Endothelial cell (in vitro differentiated cells): ENCODE data around the gene ZNF664. TPM values are rescaled to one million over a fixed set of nuclear protein-coding genes. Genes with fewer than 3 reads are reported as not detected.

Experiments used
- DNase-seq: peaks from one replicate; pipeline ENCODE4 v3.0.0; 2021; ENCODE audit warnings: low spot score
- H3K27ac Mint-ChIP-seq: one replicate; pipeline ENCODE4 v1.8.0; 2021; ENCODE audit warnings: mixed read lengths, inconsistent platforms; ENCODE audit not compliant: unreplicated experiment
- H3K27me3 Mint-ChIP-seq: one replicate; pipeline ENCODE4 v1.8.0; 2021; ENCODE audit warnings: mild to moderate bottlenecking, moderate library complexity, mixed read lengths, inconsistent platforms; ENCODE audit not compliant: unreplicated experiment
- H3K36me3 Mint-ChIP-seq: one replicate; pipeline ENCODE4 v1.8.0; 2021; ENCODE audit warnings: mild to moderate bottlenecking, low read depth, mixed read lengths, inconsistent platforms; ENCODE audit not compliant: unreplicated experiment
- H3K4me1 Mint-ChIP-seq: one replicate; pipeline ENCODE4 v1.8.0; 2021; ENCODE audit warnings: mild to moderate bottlenecking, mixed read lengths, inconsistent platforms; ENCODE audit not compliant: unreplicated experiment
- H3K4me3 Mint-ChIP-seq: one replicate; pipeline ENCODE4 v1.8.0; 2021; ENCODE audit warnings: mild to moderate bottlenecking, mixed read lengths, inconsistent platforms; ENCODE audit not compliant: unreplicated experiment
- H3K9me3 Mint-ChIP-seq: one replicate; pipeline ENCODE4 v1.8.0; 2021; ENCODE audit warnings: mixed read lengths, inconsistent platforms; ENCODE audit not compliant: unreplicated experiment
- total RNA-seq: library from RNA; stranded (reverse); fragmentation: NEBNext Ultra II Directional; extraction: Animal tissue kit (Norgen Biotek cat#: 25700); gene quantifications from one replicate; pipeline ENCODE4 v1.2.1, GENCODE V29; 2021; ENCODE audit not compliant: unreplicated experiment
- TF ChIP-seq, protein P1 (sequence below): fragments of 200-600 bp; sonication (generic); IDR thresholded peaks from one replicate; pipeline ENCODE4 v1.5.0; 2021; ENCODE audit warnings: antibody characterized with exemption; ENCODE audit not compliant: unreplicated experiment

The ZNF664 gene
- total RNA-seq, 1 donor from 2014 or later: 119 TPM

DNA sequence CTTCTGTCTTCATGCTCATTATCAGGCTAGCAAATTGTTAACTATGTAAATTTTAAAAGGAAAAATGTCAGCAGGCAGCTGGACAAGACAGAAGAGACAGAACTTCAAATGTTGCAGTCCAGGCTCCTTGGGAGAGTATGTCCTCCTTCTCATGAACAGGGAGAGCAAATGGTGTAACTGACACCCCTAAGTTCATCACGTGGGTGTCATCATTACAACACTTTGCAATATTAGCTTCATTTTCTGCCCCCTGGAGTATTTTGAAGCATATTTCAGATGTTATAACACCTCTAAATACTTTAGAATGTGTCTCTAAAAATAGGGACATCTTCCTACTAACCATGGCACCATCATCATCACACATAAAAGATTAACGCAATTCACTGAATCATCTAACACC lies 62.1 kb downstream of the ZNF664 start:
- TF ChIP-seq, protein P1, sequence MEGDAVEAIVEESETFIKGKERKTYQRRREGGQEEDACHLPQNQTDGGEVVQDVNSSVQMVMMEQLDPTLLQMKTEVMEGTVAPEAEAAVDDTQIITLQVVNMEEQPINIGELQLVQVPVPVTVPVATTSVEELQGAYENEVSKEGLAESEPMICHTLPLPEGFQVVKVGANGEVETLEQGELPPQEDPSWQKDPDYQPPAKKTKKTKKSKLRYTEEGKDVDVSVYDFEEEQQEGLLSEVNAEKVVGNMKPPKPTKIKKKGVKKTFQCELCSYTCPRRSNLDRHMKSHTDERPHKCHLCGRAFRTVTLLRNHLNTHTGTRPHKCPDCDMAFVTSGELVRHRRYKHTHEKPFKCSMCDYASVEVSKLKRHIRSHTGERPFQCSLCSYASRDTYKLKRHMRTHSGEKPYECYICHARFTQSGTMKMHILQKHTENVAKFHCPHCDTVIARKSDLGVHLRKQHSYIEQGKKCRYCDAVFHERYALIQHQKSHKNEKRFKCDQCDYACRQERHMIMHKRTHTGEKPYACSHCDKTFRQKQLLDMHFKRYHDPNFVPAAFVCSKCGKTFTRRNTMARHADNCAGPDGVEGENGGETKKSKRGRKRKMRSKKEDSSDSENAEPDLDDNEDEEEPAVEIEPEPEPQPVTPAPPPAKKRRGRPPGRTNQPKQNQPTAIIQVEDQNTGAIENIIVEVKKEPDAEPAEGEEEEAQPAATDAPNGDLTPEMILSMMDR: no peak
- H3K27me3 Mint-ChIP-seq: peaks cover 7% of the 10 kb centered on the region
- H3K4me1 Mint-ChIP-seq: peaks cover 8% of the 10 kb centered on the region
- no peaks in the 10 kb centered on the region for H3K36me3 Mint-ChIP-seq
- no peaks in the 10 kb centered on the region for H3K9me3 Mint-ChIP-seq
- no peak for DNase-seq
- H3K27ac Mint-ChIP-seq: no peak overlapping the region
- H3K4me3 Mint-ChIP-seq: no peak overlapping the region

DNA sequence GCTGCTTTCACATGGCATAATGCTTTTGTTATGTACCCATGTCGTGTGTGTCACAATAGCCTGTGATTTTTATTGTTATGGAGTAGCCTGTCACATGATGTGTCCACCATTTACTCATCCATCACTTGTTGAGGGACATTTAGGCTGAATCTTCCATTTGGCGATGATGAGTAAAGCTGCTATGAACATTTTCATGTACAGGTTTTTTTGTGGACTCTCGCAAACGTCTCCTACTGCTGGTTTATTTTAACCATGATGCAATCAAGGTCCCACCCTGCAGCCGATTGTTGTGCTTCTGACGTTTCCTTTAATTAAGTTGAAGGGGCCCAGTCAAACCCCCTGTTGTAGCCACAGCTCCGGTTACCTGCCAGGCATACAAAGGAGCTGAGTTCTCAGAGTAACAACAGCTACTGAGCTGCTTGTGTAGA lies 63.2 kb downstream of the ZNF664 start:
- peaks cover 7% of the 10 kb centered on the region for H3K27me3 Mint-ChIP-seq
- no peak overlapping the region for H3K27ac Mint-ChIP-seq
- H3K9me3 Mint-ChIP-seq: no peaks in the 10 kb centered on the region
- H3K36me3 Mint-ChIP-seq: no peaks in the 10 kb centered on the region
- no peak overlapping the region for H3K4me3 Mint-ChIP-seq
- TF ChIP-seq, protein P1: no peak
- no peak for DNase-seq
- peaks cover 12% of the 10 kb centered on the region for H3K4me1 Mint-ChIP-seq

DNA sequence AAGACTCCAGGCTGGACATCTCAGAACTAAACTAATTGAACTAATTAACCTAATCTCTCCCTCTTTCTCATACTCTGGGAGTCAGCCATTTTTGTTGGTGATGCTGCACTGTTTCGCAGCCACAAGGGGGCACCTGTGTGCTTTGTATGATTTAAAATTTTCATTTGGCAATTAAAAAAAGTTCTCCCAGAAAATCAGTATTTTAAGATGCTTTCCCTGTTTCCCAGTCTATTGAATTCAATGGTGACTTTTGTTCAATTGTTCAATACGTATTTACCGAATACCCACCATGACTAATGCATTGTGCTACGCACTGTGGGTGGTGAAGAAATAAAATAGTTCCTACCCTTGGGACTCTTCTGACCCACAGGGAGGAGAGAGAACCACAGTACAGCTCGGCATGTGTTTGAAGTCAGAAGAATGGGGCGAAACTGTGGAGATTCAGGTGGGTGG lies 63.7 kb downstream of the ZNF664 start:
- Mint-ChIP-seq H3K27me3 (peaks cover 7% of the 10 kb centered on the region), H3K4me3 (no peak overlapping the region), H3K9me3 (no peaks in the 10 kb centered on the region), H3K4me1 (peaks cover 12% of the 10 kb centered on the region), H3K36me3 (no peaks in the 10 kb centered on the region), H3K27ac (no peak overlapping the region)
- DNase-seq: peak; percentile 27
- TF ChIP-seq, protein P1: peak; percentile 90

DNA sequence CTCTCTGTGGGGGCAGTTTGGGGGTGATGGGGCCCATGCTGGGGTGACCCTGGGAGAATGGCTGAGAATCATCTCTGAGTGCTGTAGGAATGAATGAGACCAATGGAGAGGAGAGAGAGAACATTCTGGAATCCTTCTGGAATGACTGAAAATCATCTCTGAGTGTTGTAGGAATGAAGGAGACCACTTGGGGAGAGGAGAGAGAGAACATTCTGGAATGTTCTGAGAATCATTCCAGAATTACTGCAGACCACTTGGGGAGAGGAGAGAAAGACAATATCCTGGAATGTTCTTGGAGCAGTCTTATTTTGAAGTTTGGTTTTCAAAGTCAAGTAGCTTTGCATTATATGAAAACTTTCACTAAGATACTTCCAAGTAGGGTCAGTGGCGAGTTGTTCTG lies 64.3 kb downstream of the ZNF664 start:
- Mint-ChIP-seq H3K27me3 (peaks cover 7% of the 10 kb centered on the region), H3K4me3 (no peak overlapping the region), H3K36me3 (no peaks in the 10 kb centered on the region), H3K4me1 (peaks cover 12% of the 10 kb centered on the region), H3K9me3 (no peaks in the 10 kb centered on the region), H3K27ac (no peak overlapping the region)
- TF ChIP-seq, protein P1: no peak
- no peak for DNase-seq

DNA sequence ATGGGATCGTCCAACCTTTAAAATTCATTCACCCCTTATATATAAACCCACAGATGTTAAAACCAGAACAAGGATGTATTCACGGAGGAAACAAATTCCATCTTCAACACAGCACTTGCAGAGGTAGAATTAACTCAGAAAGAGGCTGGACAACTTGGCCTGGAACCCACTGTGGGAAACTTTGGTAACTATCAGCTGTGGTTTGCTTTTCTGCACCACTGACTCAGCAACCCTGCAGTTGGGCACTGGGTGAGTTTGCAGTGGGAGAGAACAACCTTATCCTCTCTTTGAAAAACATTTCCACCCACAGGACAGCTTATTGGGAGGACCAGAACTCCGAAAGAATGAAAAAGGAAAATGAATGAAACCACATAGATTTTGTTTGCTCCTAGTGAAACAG lies 66.3 kb downstream of the ZNF664 start:
- peaks cover 12% of the 10 kb centered on the region for H3K4me1 Mint-ChIP-seq
- no peak overlapping the region for H3K4me3 Mint-ChIP-seq
- no peaks in the 10 kb centered on the region for H3K9me3 Mint-ChIP-seq
- no peak overlapping the region for H3K27ac Mint-ChIP-seq
- no peaks in the 10 kb centered on the region for H3K36me3 Mint-ChIP-seq
- no peak for DNase-seq
- TF ChIP-seq, protein P1: no peak
- H3K27me3 Mint-ChIP-seq: peaks cover 7% of the 10 kb centered on the region
